ENCODE measurements around the gene RALGAPA1.

Gene RALGAPA1

DNA sequence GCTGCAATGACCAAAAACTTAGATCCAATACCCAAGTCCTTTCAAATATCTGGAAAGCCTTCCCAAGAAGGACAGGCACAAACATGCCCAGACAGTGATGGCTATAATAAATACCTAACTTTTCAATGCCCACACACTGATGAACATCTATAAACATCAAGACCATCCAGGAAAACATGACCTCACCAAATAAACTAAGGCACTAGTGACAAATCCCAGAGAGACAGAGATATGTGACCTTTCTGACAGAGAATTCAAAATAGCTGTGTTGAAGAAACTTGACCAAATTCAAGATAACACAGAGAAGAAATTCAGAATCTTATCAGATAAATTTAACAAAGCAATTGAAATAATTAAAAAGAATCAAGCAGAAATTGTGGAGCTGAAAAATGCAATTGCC lies 313.8 kb downstream of the RALGAPA1 start:
- DNase-seq = no peak

DNA sequence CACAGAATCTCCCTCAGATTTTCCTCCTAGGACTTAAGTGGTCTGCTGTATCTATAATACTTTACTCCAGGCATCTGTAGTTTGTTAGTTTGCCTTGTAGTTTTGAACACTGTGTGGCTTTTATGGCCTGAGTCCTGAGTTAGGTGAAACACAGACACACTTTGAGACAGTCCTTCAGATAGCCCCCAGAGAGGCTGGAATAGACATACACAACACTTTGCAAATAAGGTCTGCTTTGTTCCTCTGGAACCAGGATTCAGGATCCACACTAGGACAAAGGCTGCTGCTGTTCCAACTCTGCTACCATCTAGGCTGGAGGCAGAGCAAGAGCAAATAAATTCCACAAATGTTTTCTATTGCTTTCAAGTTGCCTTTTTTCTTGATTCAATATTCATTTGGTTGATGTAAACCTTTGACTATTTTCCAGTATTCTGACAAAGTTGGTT lies 316.5 kb downstream of the RALGAPA1 start:
- no peak for DNase-seq

Measured in hypothalamus (tissue), 51 donors.